HG02840 (cell line): ENCODE results near the gene CYP8B1.

ENCODE experiments used
- ATAC-seq: cut with Tn5 transposase; IDR thresholded peaks from one replicate; pipeline ENCODE4 v1.9.1; 2021; ENCODE audit warnings: mild to moderate bottlenecking, moderate library complexity, moderate number of reproducible peaks; ENCODE audit not compliant: unreplicated experiment, low FRiP score

The CYP8B1 gene

GRCh38 chr3:42875325-42876151 lies at the start of gene CYP8B1:
Gene CYP8B1, minus strand, starts transcription at chr3:42875879. Its CDS starts 63 bp downstream, at chr3:42875816.
- no peak for ATAC-seq

- no peak for ATAC-seq
Observed at GRCh38 chr3:42923606-42924005, 47.9 kb upstream of the CYP8B1 start.

- no peak for ATAC-seq
Observed at GRCh38 chr3:42914771-42915515, 39.3 kb upstream of the CYP8B1 start.

GRCh38 chr3:42911551-42911950 lies 35.9 kb upstream of the CYP8B1 start:
- ATAC-seq = no peak

GRCh38 chr3:42908675-42909074 lies 33.0 kb upstream of the CYP8B1 start:
- no peak for ATAC-seq

- ATAC-seq = no peak
Observed at GRCh38 chr3:42906848-42907183, 31.1 kb upstream of the CYP8B1 start.

GRCh38 chr3:42906070-42906847 lies 30.6 kb upstream of the CYP8B1 start, which contains the start of gene ZNF662:
Gene ZNF662, plus strand, starts transcription at chr3:42906142. Its CDS starts 1,973 bp downstream, at chr3:42908115.
- no peak for ATAC-seq

- no peak for ATAC-seq
Observed at GRCh38 chr3:42905740-42906069, 30.0 kb upstream of the CYP8B1 start.

- ATAC-seq = no peak
Observed at GRCh38 chr3:42904076-42904475, 28.4 kb upstream of the CYP8B1 start.

- ATAC-seq = no peak
Observed at GRCh38 chr3:42902257-42902656, 26.6 kb upstream of the CYP8B1 start.

GRCh38 chr3:42901073-42901415 lies 25.4 kb upstream of the CYP8B1 start:
- ATAC-seq = no peak

- no peak for ATAC-seq
Observed at GRCh38 chr3:42900226-42901072, 24.8 kb upstream of the CYP8B1 start.

GRCh38 chr3:42898896-42899675 lies 23.4 kb upstream of the CYP8B1 start:
- ATAC-seq = no peak

- ATAC-seq = no peak
Observed at GRCh38 chr3:42895580-42895868, 19.8 kb upstream of the CYP8B1 start.

- ATAC-seq = no peak
Observed at GRCh38 chr3:42894698-42895579, 19.3 kb upstream of the CYP8B1 start.

- no peak for ATAC-seq
Observed at GRCh38 chr3:42892807-42893206, 17.1 kb upstream of the CYP8B1 start.

GRCh38 chr3:42892169-42892568 lies 16.5 kb upstream of the CYP8B1 start:
- ATAC-seq = no peak

GRCh38 chr3:42891042-42891441 lies 15.4 kb upstream of the CYP8B1 start:
- ATAC-seq = no peak

- ATAC-seq = no peak
Observed at GRCh38 chr3:42887084-42887483, 11.4 kb upstream of the CYP8B1 start.
